AG08396 (cell line): ENCODE data around the gene DIP2A.

ENCODE experiments used
- DNase-seq: peaks from one replicate; pipeline ENCODE4 v3.0.0; 2012; ENCODE audit warnings: low spot score, mixed read lengths

Gene DIP2A, protein sequence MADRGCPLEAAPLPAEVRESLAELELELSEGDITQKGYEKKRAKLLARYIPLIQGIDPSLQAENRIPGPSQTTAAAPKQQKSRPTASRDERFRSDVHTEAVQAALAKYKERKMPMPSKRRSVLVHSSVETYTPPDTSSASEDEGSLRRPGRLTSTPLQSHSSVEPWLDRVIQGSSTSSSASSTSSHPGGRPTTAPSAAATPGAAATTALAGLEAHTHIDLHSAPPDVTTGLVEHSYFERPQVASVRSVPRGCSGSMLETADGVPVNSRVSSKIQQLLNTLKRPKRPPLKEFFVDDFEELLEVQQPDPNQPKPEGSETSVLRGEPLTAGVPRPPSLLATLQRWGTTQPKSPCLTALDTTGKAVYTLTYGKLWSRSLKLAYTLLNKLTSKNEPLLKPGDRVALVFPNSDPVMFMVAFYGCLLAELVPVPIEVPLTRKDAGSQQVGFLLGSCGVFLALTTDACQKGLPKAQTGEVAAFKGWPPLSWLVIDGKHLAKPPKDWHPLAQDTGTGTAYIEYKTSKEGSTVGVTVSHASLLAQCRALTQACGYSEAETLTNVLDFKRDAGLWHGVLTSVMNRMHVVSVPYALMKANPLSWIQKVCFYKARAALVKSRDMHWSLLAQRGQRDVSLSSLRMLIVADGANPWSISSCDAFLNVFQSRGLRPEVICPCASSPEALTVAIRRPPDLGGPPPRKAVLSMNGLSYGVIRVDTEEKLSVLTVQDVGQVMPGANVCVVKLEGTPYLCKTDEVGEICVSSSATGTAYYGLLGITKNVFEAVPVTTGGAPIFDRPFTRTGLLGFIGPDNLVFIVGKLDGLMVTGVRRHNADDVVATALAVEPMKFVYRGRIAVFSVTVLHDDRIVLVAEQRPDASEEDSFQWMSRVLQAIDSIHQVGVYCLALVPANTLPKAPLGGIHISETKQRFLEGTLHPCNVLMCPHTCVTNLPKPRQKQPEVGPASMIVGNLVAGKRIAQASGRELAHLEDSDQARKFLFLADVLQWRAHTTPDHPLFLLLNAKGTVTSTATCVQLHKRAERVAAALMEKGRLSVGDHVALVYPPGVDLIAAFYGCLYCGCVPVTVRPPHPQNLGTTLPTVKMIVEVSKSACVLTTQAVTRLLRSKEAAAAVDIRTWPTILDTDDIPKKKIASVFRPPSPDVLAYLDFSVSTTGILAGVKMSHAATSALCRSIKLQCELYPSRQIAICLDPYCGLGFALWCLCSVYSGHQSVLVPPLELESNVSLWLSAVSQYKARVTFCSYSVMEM (N-terminal part only)

DNA sequence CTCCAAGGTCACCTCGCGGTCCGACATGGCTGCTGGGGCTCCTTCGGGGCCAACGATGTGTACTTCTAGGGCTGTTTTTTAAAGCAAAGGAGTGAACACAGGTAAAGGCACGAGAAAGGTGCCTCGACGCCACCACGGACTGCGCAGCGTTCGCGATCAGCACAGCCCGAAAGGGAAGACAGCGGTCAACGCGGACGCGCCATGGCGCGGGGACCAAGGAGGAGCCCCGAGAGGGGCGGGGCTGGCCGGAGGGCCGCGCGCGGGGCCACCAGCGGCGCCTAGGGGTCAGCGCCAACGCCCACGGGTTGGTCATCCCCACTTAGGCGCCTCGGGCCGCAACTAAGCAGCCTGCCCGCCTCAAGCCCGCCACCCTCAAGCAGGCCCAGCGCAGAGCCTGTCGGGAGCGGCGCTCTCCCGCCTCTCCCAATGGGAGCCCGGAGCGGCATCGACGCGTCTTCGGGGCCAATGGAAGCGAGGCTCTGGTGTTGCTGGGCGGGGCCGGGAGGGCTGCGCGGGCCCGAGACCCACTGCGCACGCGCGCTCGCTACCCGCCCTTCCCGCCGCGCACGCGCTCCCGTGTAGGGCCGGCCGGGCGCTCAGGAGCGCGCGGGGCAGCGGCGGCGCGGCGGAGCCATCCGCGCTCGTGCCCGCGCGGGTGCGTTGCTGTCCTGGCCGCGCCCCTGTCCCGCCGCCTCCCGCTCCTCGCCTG lies at the start of gene DIP2A:
DIP2A (plus strand) TSS at position 577 of the 709 bp plus-strand sequence. CDS start 241 bp downstream, outside the sequence.
- peak; percentile 100 for DNase-seq

DNA sequence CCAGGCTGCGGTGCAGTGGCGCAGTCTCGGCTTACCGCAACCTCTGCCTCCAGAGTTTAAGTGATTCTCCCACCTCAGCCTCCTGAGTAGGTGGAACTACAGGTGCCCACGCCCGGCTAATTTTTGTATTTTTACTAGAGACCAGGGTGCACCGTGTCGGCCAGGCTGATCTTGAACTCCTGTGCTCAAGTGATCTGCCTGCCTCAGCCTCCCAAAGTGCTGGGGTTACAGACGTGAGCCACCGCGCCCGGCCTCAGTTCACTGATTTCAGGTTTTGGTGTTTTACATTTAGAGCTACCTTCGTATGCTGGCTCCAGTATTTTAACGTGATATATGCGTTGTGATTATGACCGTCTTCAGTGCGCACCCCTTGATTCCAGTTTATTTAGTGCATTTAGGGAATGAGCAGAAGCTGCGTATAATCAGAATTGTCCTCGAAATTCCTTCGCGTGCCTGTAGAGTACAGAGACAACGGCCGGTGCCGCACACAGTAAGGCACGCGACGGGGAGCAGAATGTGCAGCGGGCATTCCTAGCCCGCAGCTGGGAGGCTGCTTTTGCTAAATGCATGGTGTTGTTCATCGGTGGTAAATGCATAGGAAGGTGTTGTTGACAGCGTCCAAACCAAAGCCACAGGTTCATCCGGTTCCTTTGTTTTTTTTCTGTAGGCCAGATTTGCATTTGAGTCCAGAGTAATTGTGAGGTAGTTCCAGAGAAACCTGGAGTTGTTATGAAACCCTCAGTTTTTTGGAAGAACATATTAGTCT lies 48.9 kb upstream of the DIP2A start:
- no peak for DNase-seq

DNA sequence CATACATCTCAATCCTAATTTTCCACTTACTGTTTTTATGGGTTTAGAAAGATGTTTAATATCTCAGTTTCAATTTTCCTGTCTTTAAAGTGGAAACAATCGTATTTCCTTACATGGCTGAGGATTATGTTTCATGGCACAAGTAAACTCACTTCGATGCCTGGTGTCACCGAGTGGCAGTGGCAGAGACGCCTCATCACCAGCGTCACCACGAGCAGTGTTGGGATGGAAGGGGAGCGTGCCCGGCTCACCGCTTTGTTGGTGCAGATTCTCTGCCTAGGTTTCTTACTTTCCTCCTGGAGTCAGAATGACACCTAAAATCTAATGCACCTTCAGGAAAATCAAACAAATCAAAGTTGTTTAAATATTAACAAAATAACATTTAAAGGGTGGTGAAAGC lies 48.2 kb upstream of the DIP2A start:
- no peak for DNase-seq

DNA sequence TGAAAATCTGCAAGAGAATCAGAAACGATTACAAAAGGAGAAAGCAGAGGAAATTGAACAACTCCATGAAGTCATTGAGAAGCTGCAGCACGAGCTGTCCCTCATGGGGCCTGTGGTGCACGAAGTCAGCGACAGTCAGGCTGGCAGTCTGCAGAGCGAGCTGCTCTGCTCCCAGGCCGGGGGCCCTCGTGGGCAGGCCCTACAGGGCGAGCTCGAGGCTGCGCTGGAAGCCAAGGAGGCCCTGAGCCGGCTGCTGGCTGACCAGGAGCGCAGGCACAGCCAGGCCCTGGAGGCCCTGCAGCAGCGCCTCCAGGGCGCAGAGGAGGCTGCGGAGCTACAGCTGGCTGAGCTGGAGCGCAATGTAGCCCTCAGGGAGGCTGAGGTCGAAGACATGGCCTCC lies 47.5 kb upstream of the DIP2A start:
- DNase-seq, result no peak

DNA sequence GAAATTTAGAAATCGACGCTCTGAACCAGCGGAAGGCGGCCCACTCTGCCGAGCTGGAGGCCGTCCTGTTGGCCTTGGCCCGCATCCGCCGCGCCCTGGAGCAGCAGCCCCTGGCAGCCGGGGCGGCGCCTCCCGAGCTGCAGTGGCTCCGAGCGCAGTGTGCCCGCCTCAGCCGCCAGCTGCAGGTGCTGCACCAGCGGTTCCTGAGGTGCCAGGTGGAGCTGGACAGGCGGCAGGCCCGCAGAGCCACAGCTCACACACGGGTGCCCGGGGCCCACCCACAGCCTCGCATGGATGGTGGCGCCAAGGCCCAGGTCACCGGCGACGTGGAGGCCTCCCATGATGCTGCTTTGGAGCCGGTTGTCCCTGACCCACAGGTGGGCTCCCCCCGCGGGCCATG lies 47.0 kb upstream of the DIP2A start:
- no peak for DNase-seq

DNA sequence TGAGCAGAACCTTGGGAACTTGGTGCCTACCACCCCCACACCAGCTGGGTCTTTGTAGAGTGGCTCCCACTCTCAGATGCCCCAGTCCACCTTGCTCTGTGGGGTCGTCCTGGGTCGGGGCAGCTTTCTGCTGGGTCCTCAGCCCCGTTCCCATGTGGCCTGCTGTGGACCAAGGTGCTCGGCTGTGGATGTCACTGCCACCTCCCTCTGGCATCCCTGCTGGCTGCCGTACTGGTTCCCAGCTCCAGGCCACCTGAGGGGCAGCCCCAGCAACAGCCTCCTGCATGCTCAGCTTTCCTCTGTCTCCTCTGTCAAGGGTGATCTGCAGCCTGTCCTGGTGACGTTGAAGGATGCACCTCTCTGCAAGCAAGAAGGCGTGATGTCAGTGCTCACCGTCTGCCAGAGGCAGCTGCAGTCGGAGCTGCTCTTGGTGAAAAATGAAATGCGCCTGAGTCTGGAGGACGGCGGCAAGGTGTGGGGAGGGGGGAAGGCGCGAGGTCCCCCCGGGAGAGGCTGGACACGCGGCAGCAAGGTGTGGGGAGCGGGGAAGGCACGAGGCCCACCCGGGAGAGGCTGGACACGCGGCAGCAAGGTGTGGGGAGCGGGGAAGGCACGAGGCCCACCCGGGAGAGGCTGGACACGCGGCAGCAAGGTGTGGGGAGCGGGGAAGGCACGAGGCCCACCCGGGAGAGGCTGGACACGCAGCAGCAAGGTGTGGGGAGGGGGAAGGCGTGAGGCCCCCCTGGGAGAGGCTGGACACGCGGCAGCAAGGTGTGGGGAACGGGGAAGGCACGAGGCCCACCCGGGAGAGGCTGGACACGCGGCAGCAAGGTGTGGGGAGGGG lies 45.9 kb upstream of the DIP2A start:
- no peak for DNase-seq

DNA sequence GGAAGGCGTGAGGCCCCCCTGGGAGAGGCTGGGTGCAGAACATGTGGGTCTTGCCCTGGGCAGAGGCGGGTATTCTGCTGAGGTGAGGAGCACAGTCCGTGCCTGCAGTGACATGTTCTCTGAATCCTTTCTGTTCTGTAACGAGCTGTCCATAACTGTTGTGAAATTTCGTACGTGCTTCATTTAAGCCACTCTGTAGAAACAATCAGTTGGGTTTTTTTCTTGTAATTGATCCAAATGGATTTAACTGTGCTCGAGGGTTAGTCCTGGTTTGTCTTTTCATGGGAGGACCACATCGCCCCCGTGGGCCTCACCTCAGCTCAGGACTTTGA lies 45.4 kb upstream of the DIP2A start:
- no peak for DNase-seq

DNA sequence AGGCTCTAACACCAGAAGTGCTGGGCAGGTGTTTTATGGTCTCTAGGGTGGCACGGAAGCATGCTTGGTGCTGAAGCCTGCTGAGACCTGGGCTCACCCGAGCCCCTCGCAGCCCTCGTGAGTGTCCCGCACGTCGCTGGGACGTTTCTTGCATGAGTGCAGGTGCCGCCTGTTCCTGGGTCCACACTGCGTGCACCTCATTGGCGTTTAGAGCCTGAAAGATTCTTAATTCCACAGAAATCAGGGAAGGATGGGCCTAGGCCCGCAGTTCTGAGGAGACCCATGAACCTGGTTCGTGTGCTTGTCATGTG lies 43.8 kb upstream of the DIP2A start:
- DNase-seq, result no peak

DNA sequence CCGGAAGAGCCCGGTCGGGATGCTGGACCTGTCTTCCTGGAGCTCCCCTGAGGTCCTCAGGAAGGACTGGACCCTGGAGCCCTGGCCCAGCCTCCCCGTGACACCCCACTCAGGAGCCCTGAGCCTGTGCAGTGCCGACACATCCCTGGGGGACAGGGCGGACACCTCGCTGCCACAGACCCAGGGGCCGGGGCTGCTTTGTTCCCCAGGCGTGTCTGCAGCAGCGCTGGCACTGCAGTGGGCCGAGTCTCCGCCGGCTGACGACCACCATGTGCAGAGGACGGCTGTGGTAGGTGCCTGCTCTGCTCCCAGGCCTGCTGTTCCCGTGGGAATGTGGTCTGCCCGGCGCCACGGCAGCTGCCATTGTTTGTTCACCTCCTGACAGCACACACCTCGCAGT lies 42.1 kb upstream of the DIP2A start:
- no peak for DNase-seq

DNA sequence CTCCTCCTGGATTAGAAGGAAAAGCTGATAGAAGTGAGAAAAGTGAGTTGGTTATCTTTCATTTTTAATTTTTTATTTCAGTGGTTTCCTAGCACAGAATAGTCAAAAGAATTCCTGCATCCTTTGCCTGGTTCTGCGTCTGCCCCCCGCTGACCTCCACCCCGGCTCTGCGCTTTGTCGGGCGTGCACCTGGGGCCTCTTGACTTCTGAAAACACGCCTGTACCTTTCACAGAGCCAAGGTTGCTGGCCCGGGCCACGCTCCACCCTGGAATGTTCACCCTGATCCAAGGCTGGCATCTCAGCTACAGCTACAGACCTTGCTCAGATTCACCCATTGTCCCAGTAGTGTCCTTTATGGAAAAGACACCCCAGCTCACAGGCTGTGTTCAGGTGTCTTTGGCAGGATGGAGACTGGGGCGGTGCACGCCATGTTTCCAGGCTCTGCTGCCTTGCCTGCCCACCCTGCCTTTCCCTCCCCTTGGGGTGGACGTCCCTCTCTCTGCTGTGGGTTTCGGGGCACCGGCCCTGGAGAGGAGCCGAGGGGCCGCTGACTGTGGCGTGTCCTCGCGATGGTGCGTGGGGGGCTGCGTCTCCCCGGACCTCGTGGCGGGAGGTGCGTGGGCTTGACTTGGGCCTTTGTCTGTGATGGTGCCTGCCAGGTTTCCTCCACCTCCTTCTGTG lies 40.3 kb upstream of the DIP2A start:
- no peak for DNase-seq

DNA sequence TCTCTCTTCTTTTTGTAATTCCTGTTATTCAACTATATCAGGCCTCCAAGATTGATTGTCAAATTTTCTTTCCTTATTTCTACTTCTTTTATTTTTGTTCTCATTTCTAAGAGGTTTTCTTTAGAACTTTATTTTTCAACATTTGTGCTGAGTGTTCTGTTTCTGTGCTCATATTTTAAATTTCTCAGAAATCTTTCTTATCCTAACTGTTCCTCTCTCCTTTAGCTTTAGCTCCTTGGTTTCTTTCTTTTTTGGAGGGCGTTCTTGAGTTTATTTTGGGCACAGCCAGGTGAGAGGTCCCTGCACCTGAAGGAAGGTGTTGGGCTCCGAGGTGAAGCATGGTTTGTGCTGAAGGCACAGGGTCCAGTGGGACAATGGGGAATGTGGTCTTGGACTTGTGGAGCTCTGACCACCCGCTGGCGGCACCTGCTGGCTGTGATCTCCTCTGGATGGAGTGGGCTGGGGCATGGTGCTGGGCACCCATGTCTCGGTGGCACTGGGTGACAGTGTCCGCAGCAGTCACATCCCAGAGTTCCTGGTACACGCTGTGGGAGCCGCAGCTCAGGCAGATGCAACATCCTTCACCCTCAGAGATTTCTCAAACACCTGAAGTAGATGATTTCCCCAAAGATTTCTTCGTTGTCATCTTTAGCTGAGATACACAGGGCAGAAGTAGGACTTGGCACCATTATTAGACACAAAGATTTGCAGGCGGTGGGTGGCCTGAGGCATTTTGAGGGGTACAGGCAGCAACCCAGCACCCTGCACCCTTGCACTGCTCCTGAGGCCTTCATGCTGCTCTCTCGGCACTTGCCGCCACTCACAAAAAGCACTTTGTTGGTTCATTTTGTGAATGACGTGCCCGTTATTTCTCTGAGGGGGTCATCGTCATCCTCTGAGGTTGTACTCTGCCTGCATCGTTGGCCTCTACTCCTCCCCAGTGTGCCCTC lies 38.2 kb upstream of the DIP2A start:
- no peak for DNase-seq

DNA sequence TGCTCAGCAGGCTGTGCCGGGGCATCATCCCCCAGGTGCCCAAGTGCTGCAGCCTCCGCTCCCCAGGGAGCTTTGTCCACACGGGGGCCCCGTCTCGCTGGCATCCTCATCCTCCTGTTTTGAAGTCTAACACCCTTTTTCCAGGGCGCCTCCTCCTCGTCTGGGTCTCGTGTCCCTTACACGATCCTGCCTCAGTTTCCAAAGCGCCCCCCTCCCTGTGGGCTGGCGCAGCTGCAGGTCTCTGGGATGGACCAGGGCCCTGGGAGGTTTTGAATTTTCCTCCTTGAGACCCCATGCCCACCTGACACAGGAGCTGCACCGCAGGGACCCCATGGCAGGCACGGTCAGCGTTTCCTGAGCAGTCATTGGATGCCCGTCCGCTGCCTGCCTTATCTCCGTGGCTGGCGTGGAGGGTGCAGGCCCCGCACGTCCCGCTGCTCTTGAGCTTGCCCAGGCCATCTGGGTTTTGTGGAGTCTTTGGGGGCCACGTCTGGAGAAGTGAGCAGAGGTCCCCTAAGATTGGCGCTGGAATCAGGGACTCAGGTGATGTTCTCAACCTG lies 37.4 kb upstream of the DIP2A start:
- no peak for DNase-seq

DNA sequence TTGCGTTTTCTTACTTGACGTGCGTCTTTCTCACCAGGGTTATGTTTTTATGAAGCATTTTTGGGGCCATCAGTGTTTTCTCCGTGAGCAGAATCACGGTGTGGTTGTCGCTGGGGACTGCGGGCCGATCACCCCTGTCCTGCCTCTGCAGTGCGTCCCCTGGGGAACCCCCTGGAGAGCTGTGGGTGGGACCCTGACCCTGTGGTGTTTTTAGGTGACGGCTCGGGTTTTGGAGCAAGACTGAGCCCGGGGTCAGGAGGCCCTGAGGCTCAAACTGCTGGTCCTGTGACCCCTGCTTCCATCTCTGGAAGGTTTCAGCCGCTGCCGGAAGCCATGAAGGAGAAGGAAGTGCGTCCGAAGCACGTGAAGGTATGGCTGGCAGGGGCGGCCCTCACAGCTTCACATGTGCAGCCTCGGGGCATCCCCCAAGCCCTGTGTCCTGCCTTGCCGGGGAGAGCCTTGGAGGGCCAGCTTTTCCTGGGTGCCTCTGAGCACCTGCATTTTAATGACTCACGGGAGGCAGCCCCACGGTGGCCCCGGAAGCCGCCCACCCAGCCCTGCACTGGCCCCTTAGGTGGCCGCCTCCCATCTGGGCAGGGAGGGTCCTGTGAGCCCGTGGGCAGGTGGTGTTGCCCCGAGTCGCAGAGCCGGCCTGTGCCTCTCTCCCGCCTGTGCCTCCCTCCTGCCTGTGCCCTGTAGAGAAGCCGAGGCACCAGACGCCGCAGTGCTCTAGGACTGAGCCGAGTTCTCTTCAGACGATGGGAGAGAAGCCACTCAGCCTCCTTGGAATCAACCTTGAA lies 36.7 kb upstream of the DIP2A start:
- DNase-seq, result no peak

DNA sequence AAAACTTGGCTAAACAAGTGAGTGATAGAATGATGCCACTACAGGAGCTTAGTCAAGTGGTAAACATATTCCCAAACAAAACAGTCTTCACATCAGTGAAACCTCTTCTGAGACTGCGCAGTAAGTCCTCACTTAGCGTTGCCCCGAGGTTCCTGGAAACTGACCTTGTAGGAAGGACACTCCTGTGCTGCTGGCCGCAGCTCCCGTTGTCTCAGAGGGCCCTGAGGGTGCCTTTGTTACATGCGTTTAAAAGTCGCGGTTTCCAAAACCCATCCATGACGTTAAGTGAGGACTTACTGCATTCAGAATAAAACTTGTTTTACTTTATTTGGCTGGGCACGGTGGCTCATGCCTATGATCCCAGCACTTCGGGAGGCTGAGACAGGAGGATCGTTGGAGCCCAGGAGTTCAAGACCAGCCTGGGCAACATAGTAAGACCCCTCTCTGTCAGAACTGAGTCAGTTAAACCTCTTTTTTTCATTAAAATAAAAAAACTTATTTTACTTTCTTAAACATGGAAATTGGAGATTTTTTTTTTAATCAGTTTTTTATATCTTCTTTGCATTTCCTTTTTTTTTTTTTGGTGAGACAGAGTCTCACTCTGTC lies 36.0 kb upstream of the DIP2A start:
- no peak for DNase-seq

DNA sequence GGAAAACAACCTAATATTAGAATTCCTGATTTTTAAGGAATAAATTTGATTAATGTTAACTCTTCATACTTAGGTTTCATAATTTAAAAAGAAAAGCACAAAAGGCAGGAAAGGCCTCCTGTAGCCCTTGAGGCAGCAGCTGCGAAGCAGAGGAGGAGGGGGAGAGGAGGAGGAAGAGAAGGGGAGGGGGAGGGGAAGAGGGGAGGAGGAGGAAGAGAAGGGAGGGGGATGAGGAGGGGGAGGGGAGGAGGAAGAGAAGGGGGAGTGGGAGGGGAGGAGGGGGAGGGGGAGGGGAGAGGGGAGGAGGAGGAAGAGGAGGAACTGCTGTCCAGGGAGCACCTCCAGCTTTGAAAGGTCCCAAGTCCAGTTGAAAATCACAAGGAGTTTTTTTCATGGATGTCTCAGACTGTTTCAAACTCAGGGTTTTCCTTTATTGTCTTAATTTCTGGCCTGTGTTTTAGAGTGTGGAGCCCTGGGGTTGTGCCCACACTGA lies 35.1 kb upstream of the DIP2A start:
- no peak for DNase-seq

DNA sequence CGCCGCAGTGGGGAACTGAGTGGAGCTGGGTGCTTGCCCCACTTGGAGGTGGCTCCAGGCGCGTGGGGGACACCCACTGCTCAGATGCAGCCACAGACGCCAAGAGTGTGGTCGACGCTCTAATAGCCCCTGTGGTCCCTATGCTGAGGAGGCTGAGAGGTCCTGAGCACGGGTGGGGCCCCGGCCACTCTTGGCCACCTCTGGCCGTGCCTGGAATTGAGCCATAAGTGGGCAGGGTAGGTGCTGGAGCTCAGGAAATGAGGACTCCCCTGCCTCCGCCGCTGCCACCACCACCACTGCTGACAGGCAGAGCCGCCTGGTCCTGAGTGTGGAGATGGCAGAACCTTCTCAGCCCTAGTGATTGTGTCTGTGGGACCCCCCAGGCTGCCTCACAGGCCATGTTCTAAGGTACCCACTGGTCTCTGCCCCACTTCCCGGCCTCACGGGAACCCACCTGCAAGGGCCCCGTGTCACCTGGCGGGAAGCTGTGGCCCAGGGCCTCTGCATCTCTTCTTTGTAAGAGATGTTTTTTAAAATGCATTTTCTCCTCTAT lies 34.6 kb upstream of the DIP2A start:
- no peak for DNase-seq

DNA sequence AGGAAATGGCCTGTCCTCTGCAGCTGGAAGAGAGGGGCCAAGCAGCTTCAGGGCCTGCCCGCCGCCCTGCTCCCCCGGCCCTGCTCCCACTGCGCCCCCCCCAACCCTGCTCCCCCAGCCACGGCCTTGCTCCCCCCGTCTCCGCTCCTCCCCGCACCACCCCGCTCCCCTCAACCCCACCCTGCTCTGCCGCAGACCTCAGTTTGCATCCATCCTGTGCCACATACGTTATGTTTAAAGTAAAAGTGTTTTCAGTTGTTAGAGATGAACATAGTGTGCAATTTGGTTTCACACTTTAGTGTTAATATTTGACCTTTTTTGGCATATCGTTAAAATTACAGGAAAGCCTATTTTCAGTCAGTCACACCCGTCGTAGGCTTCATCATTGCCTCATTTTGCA lies 34.1 kb upstream of the DIP2A start:
- DNase-seq, result no peak
